ENCODE results near the gene TRAF1. TPM values are rescaled to one million over a fixed set of nuclear protein-coding genes. Genes with fewer than 3 reads are reported as not detected.

The TRAF1 gene
- total and polyA plus RNA-seq, 2 donors (not counting 1 experiment from before 2014, with no cell fraction given) = 12.2 to 19.5 TPM

DNA sequence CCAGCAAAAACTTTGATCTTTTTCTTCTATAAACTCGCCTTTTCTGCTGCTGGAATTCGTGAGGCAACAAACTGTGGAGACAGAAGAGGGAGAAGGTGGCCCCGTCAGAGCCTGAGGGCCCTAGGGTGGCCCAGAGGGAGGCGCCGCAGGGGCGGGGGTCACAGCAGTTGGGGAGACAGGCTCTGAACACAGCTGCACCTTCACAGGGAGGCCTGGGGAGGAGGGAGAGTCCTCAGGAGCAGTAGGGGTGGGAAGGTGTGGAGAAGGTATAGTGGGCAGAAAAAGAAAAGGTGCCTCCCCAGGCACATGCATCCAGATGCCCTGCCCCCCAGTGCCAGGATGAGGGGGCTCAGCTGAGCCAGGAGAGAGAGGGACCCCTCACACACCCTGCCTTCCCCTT is 64.7 kb downstream of the TRAF1 start:
- H3K4me3 Mint-ChIP-seq = no peak overlapping the region
- intact Hi-C loops (cut with micrococcal nuclease) = loop anchor here (10.0 kb wide), 1 partner anchor 343 kb away; the partner anchor contains the start of gene RAB14
- CTCF ChIA-PET = no interaction called here

GRCh38 chr9:120860083-120860482 is 66.5 kb downstream of the TRAF1 start:
- Mint-ChIP-seq H3K27ac (no peak overlapping the region), H3K4me3 (no peak overlapping the region), H3K4me1 (peaks cover 4% of the 10 kb centered on the region), H3K27me3 (no peaks in the 10 kb centered on the region), H3K9me3 (ENCODE audit: insufficient read depth) (no peaks in the 10 kb centered on the region)
- Histone ChIP-seq H3K27ac (ENCODE audit: low read length in 2 of 2) (no peak overlapping the region), H3K4me2 (replicated peaks; ENCODE audit: low read depth, low read length, poor library complexity, severe bottlenecking) (no peak overlapping the region), H3K36me3 (replicated peaks in 1 of 2; ENCODE audit: control extremely low read depth in 1 of 2, control insufficient read depth in 1 of 2, extremely low read depth in 1 of 2, insufficient read depth in 2 of 2, low read length in 1 of 2) (peaks cover 0 to 19% of the 10 kb centered on the region in 2 experiments), H3K9me3 (ENCODE audit: control extremely low read depth in 1 of 3, control insufficient read depth in 2 of 3, insufficient read depth in 1 of 3, low read length in 2 of 3) (no peaks in the 10 kb centered on the region), H3K4me1 (ENCODE audit: control insufficient read depth in 2 of 2, insufficient read depth in 2 of 2, low read length in 2 of 2) (peaks cover 0 to 6% of the 10 kb centered on the region in 2 donors), H3K27me3 (replicated peaks in 1 of 4; ENCODE audit: control extremely low read depth in 1 of 4, control insufficient read depth in 3 of 4, insufficient read depth in 4 of 4, low read length in 3 of 4) (no peaks in the 10 kb centered on the region), H3K4me3 (ENCODE audit: control extremely low read depth in 1 of 5, extremely low read depth in 1 of 5, insufficient read depth in 1 of 5, low read depth in 2 of 5, low read length in 4 of 5) (no peak overlapping the region), H3K79me2 (ENCODE audit: control insufficient read depth, insufficient read depth, low read length) (peaks cover 7% of the 10 kb centered on the region), H3K9ac (ENCODE audit: low read length) (no peak overlapping the region), H4K20me1 (ENCODE audit: control insufficient read depth, insufficient read depth, low read length, poor library complexity, severe bottlenecking) (no peaks in the 10 kb centered on the region), H2AFZ (ENCODE audit: insufficient read depth, low read depth, low read length, poor library complexity, severe bottlenecking) (no peak overlapping the region)
- ChIA-PET POLR2A (no interaction called here), CTCF (no interaction called here)
- intact Hi-C loops (cut with micrococcal nuclease) = loop anchor here (10.0 kb wide), 1 partner anchor 345 kb away; the partner anchor contains the start of gene RAB14
- no peak for TF ChIP-seq EZH2 (IDR thresholded peaks at IDR 0.05; ENCODE audit: borderline replicate concordance, insufficient read depth, low read depth, low read length, poor library complexity, severe bottlenecking)
- TF ChIP-seq, protein P1, sequence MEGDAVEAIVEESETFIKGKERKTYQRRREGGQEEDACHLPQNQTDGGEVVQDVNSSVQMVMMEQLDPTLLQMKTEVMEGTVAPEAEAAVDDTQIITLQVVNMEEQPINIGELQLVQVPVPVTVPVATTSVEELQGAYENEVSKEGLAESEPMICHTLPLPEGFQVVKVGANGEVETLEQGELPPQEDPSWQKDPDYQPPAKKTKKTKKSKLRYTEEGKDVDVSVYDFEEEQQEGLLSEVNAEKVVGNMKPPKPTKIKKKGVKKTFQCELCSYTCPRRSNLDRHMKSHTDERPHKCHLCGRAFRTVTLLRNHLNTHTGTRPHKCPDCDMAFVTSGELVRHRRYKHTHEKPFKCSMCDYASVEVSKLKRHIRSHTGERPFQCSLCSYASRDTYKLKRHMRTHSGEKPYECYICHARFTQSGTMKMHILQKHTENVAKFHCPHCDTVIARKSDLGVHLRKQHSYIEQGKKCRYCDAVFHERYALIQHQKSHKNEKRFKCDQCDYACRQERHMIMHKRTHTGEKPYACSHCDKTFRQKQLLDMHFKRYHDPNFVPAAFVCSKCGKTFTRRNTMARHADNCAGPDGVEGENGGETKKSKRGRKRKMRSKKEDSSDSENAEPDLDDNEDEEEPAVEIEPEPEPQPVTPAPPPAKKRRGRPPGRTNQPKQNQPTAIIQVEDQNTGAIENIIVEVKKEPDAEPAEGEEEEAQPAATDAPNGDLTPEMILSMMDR (IDR thresholded peaks at IDR 0.05) = no peak
- WGBS (ENCODE audit: insufficient coverage) = 98% methylated on average over 11 of the region's 11 CpGs
- DNase-seq = no peak
- no peak for ATAC-seq (ENCODE audit: low read depth)

More for the DNA sequence above, 64.7 kb downstream of the TRAF1 start:
- no peak overlapping the region for H3K4me2 ChIP-seq (replicated peaks; ENCODE audit: low read depth, low read length, poor library complexity, severe bottlenecking)
- H3K27ac ChIP-seq (ENCODE audit: low read length in 2 of 2) = no peak overlapping the region
- TF ChIP-seq EZH2 (IDR thresholded peaks at IDR 0.05; ENCODE audit: borderline replicate concordance, insufficient read depth, low read depth, low read length, poor library complexity, severe bottlenecking) = no peak
- TF ChIP-seq, protein P1 (IDR thresholded peaks at IDR 0.05) = no peak
- no peaks in the 10 kb centered on the region for H3K9me3 Mint-ChIP-seq (ENCODE audit: insufficient read depth)
- H3K27me3 ChIP-seq (replicated peaks in 1 of 4; ENCODE audit: control extremely low read depth in 1 of 4, control insufficient read depth in 3 of 4, insufficient read depth in 4 of 4, low read length in 3 of 4) = no peaks in the 10 kb centered on the region
- 100% methylated on average over 5 of the region's 6 CpGs for WGBS (ENCODE audit: insufficient coverage)
- no peak for ATAC-seq (ENCODE audit: low read depth)
- H3K27ac Mint-ChIP-seq = no peak overlapping the region
- POLR2A ChIA-PET = no interaction called here
- no peak overlapping the region for H3K9ac ChIP-seq (ENCODE audit: low read length)
- no peak for DNase-seq
- H3K4me3 ChIP-seq (ENCODE audit: control extremely low read depth in 1 of 5, extremely low read depth in 1 of 5, insufficient read depth in 1 of 5, low read depth in 2 of 5, low read length in 4 of 5) = no peak overlapping the region
- H3K4me1 Mint-ChIP-seq = peaks cover 4% of the 10 kb centered on the region
- H3K9me3 ChIP-seq (ENCODE audit: control extremely low read depth in 1 of 3, control insufficient read depth in 2 of 3, insufficient read depth in 1 of 3, low read length in 2 of 3) = no peaks in the 10 kb centered on the region
- H3K36me3 ChIP-seq (replicated peaks in 1 of 2; ENCODE audit: control extremely low read depth in 1 of 2, control insufficient read depth in 1 of 2, extremely low read depth in 1 of 2, insufficient read depth in 2 of 2, low read length in 1 of 2) = peaks cover 0 to 19% of the 10 kb centered on the region in 2 experiments
- H4K20me1 ChIP-seq (ENCODE audit: control insufficient read depth, insufficient read depth, low read length, poor library complexity, severe bottlenecking) = no peaks in the 10 kb centered on the region
- peaks cover 0 to 6% of the 10 kb centered on the region in 2 donors for H3K4me1 ChIP-seq (ENCODE audit: control insufficient read depth in 2 of 2, insufficient read depth in 2 of 2, low read length in 2 of 2)
- no peaks in the 10 kb centered on the region for H3K27me3 Mint-ChIP-seq
- H3K79me2 ChIP-seq (ENCODE audit: control insufficient read depth, insufficient read depth, low read length) = peaks cover 11% of the 10 kb centered on the region
- no peak overlapping the region for H2AFZ ChIP-seq (ENCODE audit: insufficient read depth, low read depth, low read length, poor library complexity, severe bottlenecking)

All from B cell (primary cell).